GM19438 (cell line): Measurements from ENCODE around the gene JSRP1.

ENCODE experiments used
- ATAC-seq: cut with Tn5 transposase; IDR thresholded peaks from one replicate; pipeline ENCODE4 v1.9.1; 2021; ENCODE audit warnings: low read depth; ENCODE audit not compliant: unreplicated experiment

Gene JSRP1

DNA sequence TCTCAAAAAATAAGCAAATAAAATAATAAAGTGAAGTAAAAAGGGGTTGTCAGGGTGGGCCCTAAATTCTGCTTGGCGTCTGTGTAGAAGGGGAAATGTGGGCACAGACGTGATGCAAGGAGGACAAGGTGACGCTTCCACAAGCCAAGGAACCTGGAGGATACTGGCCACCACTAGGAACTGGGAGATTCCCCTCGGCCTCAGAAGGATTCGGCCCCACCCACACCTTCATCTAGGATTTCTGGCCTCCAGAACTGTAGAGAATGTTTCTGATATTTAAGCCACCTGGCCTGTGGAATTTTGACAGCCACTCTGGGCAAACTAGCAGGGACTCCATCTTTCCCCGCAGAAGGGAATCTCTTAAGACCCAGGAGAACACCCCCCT is 21.2 kb downstream of the JSRP1 start:
- ATAC-seq = no peak

DNA sequence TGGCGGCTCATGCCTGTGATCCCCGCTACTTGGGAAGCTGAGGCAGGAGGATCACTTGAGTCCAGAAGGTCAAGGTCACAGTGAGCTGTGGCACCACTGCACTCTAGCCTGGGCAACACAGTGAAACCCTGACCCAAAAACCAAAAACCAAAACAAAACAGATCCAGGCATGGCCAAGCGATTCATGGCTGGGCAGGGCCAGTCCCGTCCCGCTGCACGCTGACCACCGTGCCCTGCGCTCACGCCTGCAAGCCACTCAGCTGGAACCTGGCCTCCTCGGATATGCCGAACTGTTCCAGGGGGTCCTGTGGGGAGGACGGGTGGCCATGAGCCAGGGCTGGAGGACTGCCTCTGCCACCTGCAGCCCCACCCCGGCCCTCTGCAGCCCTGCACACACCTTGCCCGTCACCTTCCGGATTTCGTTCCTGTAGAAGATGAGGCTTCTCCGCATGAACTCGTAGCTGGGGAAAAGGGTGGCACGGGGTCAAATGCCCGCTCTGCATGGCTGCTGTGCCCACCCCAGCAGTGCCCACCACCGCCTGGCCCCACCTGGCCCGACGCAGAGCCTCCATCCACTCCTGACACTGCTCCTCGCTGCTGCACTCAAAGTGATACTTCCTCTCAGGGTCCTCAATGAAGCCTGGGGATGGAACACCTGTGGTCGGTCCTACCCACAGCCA is 22.5 kb downstream of the JSRP1 start:
- no peak for ATAC-seq

DNA sequence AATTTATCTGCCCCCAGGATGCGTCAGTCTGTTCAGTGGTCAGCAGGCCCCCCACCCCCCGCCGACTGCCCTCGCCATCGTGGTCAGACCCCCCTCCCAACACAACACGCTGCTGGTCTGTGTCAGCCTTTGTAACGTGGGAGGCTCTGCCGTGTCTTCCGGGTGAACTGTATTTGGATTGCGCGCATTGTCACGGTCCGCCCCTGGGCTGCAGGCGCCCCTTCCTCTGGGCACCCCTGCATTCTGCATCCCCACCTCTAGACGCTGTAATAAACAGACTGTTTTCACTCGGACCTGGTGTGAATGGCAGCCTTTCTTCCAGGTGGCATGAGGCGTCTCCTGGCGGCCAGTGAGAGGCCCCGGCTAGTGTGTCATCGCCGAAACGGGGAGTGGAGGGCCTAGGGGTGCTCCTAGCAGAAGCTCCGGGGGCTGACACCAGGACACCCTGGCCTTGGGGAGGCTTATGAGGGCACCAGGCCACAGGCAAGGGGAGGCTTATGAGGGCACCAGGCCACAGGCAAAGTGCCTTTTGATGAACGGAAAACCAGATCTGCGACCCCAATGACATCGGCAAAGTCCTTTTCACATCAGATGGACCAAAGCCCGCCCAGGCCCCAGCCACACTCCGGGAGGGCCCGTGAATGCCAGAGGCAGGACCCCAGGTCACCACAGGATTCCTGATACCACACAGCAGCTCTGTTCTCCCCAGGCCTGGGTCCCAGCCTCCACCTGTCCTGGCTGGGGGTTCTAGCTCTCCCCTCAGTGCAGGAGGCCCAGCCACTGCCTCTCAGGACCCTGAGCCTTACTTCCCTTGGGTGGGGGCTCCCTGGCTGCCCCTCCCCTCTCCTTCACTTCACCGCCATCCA is 23.7 kb downstream of the JSRP1 start:
- no peak for ATAC-seq

DNA sequence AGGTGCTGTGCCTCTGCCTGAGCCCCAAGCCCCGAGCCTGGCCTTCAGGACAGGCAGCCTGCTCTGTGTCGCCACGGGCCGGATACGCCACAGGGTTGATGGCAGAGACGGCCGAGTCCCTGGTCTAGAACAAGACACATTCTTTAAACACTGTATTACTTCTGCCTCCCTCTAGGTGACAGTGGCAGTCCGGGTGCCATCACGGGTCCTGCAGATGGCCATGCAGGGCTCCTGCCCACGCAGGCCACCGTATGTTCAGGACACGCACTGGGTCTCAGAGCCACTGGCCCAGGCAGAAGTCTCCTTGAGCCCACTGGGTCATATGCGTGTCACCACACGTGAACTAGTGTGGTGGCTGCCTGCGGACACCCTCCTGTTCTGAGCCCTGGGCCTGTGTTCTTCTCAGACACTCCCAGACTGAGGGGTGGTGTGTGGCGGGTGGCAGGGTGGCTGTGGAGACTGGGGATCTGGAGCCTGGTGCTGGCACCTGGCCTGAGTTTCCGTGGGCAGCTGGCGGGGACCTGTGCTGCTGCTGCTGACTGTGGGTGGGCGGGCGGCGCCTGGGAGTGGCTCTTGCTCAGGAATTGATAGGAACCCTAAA is 24.5 kb downstream of the JSRP1 start:
- no peak for ATAC-seq

DNA sequence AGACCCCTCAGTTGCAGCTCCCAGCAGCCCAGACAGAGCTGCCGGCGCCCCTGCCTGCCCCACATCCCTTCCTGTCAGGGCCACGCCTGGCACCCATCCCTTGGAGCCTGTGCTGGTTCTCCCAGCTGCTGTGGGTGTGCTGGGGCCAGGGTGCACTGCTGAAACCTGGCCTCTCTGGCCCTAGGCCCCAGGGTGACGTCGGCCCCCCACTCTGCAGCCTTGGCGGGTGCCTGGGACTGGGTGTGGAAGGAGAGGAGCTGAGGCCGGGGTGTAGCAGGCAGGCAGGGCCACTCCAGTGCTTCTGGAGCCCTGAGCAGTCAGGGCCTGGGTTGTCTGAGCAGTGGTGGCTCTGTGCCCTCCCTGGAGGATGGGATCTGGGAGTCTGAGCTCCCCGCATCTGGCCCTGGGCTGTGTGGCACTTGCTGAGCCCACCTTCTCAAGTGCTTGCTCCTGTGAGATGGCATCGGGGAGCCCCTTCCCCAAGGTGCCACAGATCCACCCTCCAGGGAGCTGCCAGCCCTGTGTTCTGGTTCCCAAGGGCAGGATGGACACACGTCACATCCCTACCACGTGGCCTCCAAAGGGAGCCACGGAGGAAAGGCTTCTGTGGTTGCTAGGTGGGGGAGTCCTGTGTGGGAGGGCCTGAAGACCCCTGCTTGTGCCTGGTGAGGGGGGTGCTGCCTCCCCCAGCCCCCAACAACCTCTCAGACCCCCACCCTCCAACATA is 25.2 kb downstream of the JSRP1 start:
- ATAC-seq = no peak

DNA sequence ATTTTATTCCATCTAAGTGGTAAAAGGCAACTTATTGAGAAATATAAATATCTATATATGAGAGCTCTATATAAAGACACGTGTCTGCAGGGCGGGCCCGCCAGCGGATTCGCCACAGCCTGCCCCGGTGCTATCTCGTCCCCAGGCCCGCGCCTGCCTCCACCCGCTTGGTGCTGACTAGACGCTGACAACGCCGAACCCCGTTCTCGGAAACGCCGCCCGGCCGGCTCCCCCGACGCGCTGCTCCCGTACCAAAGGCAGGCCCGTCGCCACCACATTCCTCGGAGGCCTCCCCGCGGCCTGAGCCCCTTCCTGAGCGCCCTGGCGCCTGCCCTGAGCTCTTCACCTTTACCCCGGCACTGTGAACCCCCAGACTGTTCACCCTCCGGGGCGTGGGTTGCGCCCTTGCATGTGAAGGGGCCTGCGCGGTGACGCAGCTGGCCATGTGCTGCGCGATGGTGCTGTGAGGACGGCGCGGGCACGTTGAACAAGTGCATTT is 26.1 kb downstream of the JSRP1 start:
- no peak for ATAC-seq

DNA sequence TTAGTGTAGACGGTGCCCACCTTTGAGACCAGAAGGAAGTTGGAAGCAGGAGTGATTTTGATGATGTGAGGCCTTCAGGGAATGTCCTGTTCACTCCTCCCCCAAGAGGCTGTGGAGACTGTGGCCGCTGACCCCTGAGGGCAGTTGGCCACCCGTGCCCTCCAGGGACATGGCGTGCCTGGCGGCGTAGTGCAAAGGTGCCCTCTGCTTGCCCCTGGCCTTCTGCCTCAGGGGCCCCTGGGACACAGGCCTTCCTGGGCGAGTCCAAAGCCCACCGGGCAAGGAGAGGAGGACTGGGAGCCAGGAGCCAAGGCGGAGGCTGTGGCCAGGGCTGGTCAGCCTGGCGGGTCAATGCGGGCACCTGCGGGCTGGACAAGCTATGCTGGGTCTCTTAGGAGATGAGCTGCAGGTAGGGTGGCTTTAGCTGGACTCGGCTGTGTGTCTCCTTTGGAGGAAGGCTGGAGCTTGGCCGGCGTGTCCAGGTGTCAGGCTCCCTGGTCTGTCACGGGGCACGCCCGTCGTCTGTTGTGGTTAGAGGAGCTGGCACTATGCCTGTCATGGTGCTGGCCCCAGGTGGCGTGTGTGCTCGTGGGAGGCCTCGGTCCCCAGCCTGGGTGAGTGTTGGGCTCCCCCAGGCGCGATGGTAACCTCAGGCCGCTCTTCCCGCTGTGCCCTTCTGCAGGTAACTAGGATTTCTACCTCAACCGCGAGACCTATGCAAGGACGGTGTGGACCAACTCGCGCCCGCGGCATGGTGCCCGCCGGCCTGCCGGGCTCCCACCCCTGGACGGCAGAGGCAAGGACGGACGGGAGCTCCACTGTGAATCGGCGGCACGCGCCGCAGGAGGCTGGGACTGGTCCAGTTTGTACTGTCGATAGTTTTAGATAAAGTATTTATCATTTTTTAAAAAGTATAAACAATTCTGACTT is 26.8 kb downstream of the JSRP1 start:
- no peak for ATAC-seq

DNA sequence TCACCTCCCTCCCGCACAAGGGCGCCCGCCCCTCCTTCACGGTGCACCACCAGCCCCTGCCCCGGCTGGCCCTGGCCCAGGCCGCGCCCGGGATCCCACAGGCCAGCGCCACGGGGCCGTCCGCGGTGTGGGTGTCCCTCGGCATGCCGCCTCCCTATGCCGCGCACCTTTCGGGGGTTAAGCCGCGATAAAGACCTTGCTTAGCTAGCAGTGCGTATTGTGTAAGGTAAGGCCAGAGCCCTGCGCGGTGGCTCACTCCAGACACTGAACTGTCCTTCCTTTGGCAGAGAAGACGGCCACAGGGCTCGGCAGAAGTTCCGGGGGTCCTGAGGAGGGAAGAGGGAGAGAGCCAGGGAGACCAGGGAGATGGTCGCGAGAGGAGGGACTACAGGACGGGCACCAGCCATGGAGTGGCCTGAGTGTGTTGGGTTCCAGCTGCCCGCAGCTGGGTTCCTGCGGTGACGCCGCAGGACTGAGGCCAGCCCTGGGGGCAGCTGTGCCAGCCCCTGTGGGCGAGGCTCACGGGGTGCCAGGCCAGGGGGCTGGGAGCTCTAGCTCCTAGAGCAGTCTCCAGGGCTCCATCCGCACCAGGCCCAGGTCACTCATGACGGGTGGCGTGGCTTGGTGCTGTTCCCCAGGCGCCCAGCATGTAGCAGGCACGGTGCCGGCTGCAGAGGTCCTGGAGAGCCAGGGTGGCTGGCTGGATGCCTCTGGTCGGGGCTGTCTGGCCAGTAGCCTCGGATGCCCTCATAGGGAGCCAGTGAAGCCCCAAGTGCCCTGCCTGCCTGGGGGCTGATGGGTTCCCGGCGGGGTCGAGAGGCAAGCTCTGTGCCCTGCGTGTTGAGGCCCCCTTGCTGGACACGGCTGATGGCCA is 27.8 kb downstream of the JSRP1 start:
- no peak for ATAC-seq

DNA sequence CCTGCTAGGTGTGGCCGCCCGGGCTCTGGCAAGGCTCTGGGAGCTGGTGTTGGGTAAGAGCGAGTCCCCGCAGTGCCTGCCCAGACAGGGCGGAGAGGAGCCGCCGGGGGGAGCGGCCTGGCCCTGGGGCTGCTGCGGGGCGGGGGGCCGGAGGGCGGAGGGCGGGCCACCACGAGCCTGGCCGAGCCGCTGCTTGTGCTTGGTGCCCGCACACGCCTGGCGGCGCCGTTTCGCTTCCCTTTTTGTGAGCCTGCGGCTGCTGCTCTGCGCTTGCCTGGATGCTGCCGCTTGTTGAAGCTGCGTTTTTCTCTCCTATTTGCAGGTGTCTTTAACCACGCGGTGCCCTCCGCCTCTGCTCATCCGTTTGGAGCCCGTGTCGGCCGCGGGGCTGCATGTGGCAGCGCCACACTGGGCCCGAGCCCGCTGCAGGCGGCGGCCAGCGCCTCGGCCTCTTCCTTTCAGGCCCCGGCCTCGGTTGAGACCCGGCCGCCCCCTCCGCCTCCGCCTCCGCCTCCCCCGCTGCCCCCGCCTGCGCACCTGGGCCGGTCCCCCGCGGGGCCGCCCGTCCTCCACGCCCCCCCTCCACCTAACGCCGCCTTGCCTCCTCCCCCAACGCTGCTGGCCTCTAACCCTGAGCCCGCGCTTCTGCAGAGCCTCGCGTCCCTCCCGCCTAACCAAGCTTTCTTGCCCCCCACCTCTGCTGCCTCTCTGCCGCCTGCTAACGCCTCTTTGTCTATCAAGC is 28.6 kb downstream of the JSRP1 start:
- ATAC-seq = peak; percentile 43

DNA sequence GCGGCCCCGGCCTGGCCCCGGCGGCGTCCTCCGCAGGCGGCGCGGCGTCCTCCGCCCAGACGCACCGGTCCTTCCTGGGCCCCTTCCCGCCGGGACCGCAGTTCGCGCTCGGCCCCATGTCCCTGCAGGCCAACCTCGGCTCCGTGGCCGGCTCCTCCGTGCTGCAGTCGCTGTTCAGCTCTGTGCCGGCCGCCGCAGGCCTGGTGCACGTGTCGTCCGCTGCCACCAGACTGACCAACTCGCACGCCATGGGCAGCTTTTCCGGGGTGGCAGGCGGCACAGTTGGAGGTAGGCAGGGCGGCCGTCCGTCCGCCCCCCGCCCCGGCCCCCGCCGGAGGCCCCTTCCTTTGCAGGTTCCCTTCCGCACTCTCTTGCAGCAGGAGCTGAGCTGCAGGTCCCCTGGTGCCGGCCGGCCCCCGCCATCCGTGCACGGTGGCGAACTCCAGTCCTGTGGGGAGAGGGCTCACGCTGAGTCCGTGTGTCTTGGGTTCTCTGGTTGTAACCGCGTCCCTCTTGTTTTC is 29.3 kb downstream of the JSRP1 start:
- ATAC-seq = no peak

DNA sequence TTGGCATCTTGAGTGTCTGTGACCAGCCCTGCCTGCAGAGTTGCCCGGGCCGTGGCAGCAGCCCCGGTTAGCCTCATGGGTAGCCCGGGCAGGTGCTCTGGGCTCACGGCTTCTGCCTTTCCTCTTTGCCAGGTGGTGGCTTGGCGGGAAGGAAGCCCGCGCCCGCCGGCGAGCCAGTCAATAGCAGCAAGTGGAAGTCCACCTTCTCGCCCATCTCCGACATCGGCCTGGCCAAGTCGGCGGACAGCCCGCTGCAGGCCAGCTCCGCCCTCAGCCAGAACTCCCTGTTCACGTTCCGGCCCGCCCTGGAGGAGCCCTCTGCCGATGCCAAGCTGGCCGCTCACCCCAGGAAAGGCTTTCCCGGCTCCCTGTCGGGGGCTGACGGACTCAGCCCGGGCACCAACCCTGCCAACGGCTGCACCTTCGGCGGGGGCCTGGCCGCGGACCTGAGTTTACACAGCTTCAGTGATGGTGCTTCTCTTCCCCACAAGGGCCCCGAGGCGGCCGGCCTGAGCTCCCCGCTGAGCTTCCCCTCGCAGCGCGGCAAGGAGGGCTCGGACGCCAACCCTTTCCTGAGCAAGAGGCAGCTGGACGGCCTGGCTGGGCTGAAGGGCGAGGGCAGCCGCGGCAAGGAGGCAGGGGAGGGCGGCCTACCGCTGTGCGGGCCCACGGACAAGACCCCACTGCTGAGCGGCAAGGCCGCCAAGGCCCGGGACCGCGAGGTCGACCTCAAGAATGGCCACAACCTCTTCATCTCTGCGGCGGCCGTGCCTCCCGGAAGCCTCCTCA is 30.0 kb downstream of the JSRP1 start:
- no peak for ATAC-seq

DNA sequence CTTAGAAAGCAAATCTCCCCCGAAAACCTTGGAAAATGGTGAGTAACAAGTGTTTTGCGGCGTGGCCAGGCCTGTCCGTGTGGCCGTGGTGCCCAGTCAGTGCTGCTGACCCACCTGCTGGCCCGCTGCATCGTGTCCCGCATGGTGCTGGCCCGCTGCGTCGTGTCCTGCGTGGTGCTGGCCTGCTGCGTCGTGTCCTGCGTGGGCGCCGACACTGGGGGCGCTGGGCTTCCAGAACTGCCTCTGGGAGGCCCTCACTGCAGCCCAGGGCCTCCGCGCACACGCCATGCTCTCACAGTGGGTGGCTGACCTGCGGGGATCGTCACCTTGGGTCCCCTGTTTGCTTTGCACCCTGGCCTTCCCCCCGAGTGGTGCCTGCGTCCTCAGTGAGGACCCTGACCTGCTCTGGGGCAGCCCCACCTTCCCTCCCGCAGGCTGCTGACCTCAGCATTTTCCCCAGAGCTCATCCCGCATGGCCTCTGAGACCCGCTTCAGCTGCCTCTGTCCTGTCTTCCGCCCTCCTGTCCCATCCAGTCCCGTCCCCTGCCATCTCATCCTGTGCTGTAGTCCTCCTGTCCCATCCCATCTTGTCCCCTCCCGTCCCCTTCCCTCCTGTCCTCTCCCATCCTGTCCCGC is 30.7 kb downstream of the JSRP1 start:
- ATAC-seq = no peak

DNA sequence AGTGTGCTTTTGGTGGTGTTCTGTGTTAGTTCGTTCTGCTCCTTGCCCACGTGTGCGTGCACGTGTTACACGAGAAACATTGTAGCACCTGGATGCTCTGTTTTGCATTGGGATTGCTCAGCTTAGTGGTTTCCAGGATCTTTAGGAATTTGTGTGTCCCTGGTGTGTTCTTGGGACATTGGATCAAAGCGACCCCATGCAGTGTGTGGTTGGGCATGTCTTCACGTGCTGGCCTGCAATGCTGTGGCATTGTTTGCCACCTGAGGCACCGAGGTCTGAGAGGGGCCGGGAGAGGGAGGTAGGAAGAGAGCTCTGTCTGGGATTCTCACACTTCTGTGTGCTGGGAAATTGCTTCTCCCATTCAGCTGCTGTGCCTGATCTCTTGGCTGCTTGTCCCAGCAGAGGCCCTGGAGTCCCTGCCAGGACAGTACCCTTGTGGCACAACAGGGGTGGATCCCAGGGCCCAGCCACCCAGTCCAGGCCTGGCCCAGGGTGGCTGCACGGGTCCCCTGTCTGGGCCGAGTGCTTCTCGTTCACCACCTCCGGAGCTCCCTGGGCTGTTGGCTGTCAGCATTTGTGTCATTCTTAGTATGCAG is 31.4 kb downstream of the JSRP1 start:
- no peak for ATAC-seq

DNA sequence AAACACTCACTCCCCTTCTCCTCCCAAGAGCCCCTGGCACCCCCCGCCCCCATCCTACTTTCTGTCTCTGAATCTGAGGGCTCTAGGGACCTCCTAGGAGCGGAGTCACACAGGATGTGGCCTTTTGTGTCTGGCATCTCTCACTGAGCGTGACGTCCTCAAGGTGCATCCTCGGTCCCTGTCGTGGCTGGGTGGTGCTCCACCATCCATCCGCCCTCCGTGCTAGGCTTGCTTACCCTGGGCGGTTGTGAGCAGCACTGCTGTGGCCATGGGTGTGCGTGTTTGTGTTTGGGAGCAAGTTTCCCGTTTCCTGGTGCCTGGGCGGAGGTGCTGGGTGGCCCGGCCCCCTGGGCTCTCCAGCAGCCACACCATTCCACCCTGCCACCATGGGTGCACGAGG is 32.3 kb downstream of the JSRP1 start:
- ATAC-seq = no peak

DNA sequence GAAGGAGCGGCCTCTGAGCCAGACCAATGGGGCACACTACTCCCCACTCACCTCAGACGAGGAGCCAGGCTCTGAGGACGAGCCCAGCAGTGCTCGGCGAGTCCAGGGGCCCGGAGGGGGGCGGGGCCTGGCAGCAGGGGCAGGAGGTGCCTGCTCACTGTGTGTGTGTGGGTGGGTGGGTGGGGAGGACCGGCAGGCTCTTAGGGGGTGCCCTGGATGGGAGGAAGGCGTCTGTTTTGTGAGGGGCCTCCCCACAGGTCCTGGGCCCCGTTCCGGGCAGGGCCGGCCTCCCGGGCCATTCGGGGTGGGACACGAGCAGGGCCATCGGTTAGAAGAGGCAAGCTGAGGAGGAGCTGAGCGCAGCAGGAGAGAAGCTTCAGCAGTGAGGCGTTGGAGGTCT is 32.8 kb downstream of the JSRP1 start:
- no peak for ATAC-seq

DNA sequence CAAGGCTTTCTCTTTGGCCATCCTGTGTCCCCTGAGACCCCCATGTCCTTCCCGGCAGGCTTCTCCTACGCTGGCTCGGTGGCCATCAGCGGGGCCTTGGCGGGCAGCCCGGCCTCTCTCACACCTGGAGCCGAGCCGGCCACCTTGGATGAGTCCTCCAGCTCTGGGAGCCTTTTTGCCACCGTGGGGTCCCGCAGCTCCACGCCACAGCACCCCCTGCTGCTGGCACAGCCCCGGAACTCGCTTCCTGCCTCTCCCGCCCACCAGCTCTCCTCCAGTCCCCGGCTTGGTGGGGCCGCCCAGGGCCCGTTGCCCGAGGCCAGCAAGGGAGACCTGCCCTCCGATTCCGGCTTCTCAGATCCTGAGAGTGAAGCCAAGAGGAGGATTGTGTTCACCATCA is 34.3 kb downstream of the JSRP1 start:
- ATAC-seq = no peak
